ENCODE results near the gene MARCHF10. TPM values are rescaled to one million over a fixed set of nuclear protein-coding genes. Genes with fewer than 3 reads are reported as not detected.

The MARCHF10 gene
- total RNA-seq, 4 donors from 2014 or later: not detected

GRCh38 chr17:62660629-62661118 lies 147.4 kb downstream of the MARCHF10 start:
- TF ChIP-seq CTCF (IDR thresholded peaks at IDR 0.05; ENCODE audit: low read depth): no peak

- no peak for TF ChIP-seq CTCF (IDR thresholded peaks at IDR 0.05; ENCODE audit: low read depth)
Measured at GRCh38 chr17:62658136-62658920, 149.8 kb downstream of the MARCHF10 start.

- TF ChIP-seq CTCF (IDR thresholded peaks at IDR 0.05; ENCODE audit: low read depth): no peak
Measured at GRCh38 chr17:62657690-62658089, 150.4 kb downstream of the MARCHF10 start.

- TF ChIP-seq CTCF (IDR thresholded peaks at IDR 0.05; ENCODE audit: low read depth): no peak
Measured at GRCh38 chr17:62657145-62657665, 150.9 kb downstream of the MARCHF10 start.

GRCh38 chr17:62656446-62656845 lies 151.7 kb downstream of the MARCHF10 start:
- no peak for TF ChIP-seq CTCF (IDR thresholded peaks at IDR 0.05; ENCODE audit: low read depth)

GRCh38 chr17:62655656-62656055 lies 152.5 kb downstream of the MARCHF10 start:
- TF ChIP-seq CTCF (IDR thresholded peaks at IDR 0.05; ENCODE audit: low read depth): no peak
